Effector memory CD4-positive, alpha-beta T cell (primary cell): ENCODE results near the gene RIMKLA.

Source experiments
- DNase-seq, 3 donors: peaks; one replicate each; pipeline ENCODE4 v3.0.0-alpha.2; 2020
- H3K27ac ChIP-seq: 2 replicates; pipeline ENCODE4 v1.7.0; 2013; ENCODE audit warnings: mild to moderate bottlenecking, low read length, moderate library complexity; ENCODE audit not compliant: insufficient read depth, poor library complexity, severe bottlenecking
- H3K27me3 ChIP-seq: replicated peaks from 2 replicates; pipeline ENCODE4 v1.7.0; 2013; ENCODE audit warnings: mild to moderate bottlenecking, low read length; ENCODE audit not compliant: insufficient read depth, control insufficient read depth, poor library complexity, severe bottlenecking
- H3K36me3 ChIP-seq: 2 replicates; pipeline ENCODE4 v1.7.0; 2013; ENCODE audit warnings: mild to moderate bottlenecking, low read length, moderate library complexity; ENCODE audit not compliant: control insufficient read depth, insufficient read depth
- H3K4me1 ChIP-seq: 2 replicates; pipeline ENCODE4 v1.7.0; 2013; ENCODE audit warnings: low read length, mild to moderate bottlenecking; ENCODE audit not compliant: control insufficient read depth, insufficient read depth, poor library complexity, severe bottlenecking
- H3K4me3 ChIP-seq: 2 replicates; pipeline ENCODE4 v1.7.0; 2013; ENCODE audit warnings: low read length, low read depth, mild to moderate bottlenecking; ENCODE audit not compliant: insufficient read depth, poor library complexity, severe bottlenecking
- H3K9me3 ChIP-seq: 2 replicates; pipeline ENCODE4 v1.7.0; 2013; ENCODE audit warnings: mild to moderate bottlenecking, low read length, moderate library complexity; ENCODE audit not compliant: control insufficient read depth

The RIMKLA gene

GRCh38 chr1:42399315-42400100, 18.9 kb downstream of the RIMKLA start:
- H3K27me3 ChIP-seq, result no peaks in the 10 kb centered on the region
- no peak for DNase-seq
- no peaks in the 10 kb centered on the region for H3K36me3 ChIP-seq
- H3K4me1 ChIP-seq, result no peaks in the 10 kb centered on the region
- no peaks in the 10 kb centered on the region for H3K9me3 ChIP-seq
- H3K4me3 ChIP-seq, result no peak overlapping the region
- H3K27ac ChIP-seq, result no peak overlapping the region

GRCh38 chr1:42403880-42404400, 23.3 kb downstream of the RIMKLA start:
- Histone ChIP-seq H3K27me3 (no peaks in the 10 kb centered on the region), H3K9me3 (no peaks in the 10 kb centered on the region), H3K36me3 (no peaks in the 10 kb centered on the region), H3K4me3 (no peak overlapping the region), H3K4me1 (no peaks in the 10 kb centered on the region), H3K27ac (no peak overlapping the region)
- DNase-seq, result no peak

- Histone ChIP-seq H3K9me3 (no peaks in the 10 kb centered on the region), H3K4me3 (no peak overlapping the region), H3K27ac (no peak overlapping the region), H3K4me1 (no peaks in the 10 kb centered on the region), H3K27me3 (no peaks in the 10 kb centered on the region), H3K36me3 (no peaks in the 10 kb centered on the region)
- DNase-seq, result no peak
These were observed 34.2 kb downstream of the RIMKLA start for GRCh38 chr1:42414551-42415496.

GRCh38 chr1:42417166-42417565, 36.6 kb downstream of the RIMKLA start:
- Histone ChIP-seq H3K9me3 (no peaks in the 10 kb centered on the region), H3K36me3 (no peaks in the 10 kb centered on the region), H3K4me1 (no peaks in the 10 kb centered on the region), H3K27ac (no peak overlapping the region), H3K4me3 (no peak overlapping the region), H3K27me3 (no peaks in the 10 kb centered on the region)
- DNase-seq, result no peak

GRCh38 chr1:42418516-42418915, 37.9 kb downstream of the RIMKLA start:
- H3K4me1 ChIP-seq, result no peaks in the 10 kb centered on the region
- H3K27ac ChIP-seq, result no peak overlapping the region
- no peak overlapping the region for H3K4me3 ChIP-seq
- no peaks in the 10 kb centered on the region for H3K36me3 ChIP-seq
- H3K9me3 ChIP-seq, result no peaks in the 10 kb centered on the region
- no peak for DNase-seq
- no peaks in the 10 kb centered on the region for H3K27me3 ChIP-seq

- H3K27me3 ChIP-seq, result no peaks in the 10 kb centered on the region
- no peaks in the 10 kb centered on the region for H3K4me1 ChIP-seq
- no peaks in the 10 kb centered on the region for H3K36me3 ChIP-seq
- no peaks in the 10 kb centered on the region for H3K9me3 ChIP-seq
- DNase-seq, result no peak
- no peak overlapping the region for H3K4me3 ChIP-seq
- no peak overlapping the region for H3K27ac ChIP-seq
These were observed 38.7 kb downstream of the RIMKLA start for GRCh38 chr1:42419126-42419821.

GRCh38 chr1:42420121-42420520, 39.5 kb downstream of the RIMKLA start:
- DNase-seq, result no peak
- no peaks in the 10 kb centered on the region for H3K27me3 ChIP-seq
- H3K36me3 ChIP-seq, result no peaks in the 10 kb centered on the region
- no peak overlapping the region for H3K4me3 ChIP-seq
- H3K4me1 ChIP-seq, result no peaks in the 10 kb centered on the region
- H3K27ac ChIP-seq, result no peak overlapping the region
- no peaks in the 10 kb centered on the region for H3K9me3 ChIP-seq

GRCh38 chr1:42420911-42421585, 40.5 kb downstream of the RIMKLA start:
- no peaks in the 10 kb centered on the region for H3K9me3 ChIP-seq
- H3K4me3 ChIP-seq, result no peak overlapping the region
- no peaks in the 10 kb centered on the region for H3K27me3 ChIP-seq
- no peak overlapping the region for H3K27ac ChIP-seq
- H3K4me1 ChIP-seq, result no peaks in the 10 kb centered on the region
- H3K36me3 ChIP-seq, result no peaks in the 10 kb centered on the region
- DNase-seq, result no peak

- no peaks in the 10 kb centered on the region for H3K27me3 ChIP-seq
- H3K27ac ChIP-seq, result no peak overlapping the region
- no peak for DNase-seq
- no peaks in the 10 kb centered on the region for H3K36me3 ChIP-seq
- no peaks in the 10 kb centered on the region for H3K4me1 ChIP-seq
- H3K9me3 ChIP-seq, result no peaks in the 10 kb centered on the region
- no peak overlapping the region for H3K4me3 ChIP-seq
These were observed 42.1 kb downstream of the RIMKLA start for GRCh38 chr1:42422737-42423136.
